Kidney epithelial cell (primary cell): ENCODE results near the gene CASKIN2. TPM values are rescaled to one million over a fixed set of nuclear protein-coding genes. Genes with fewer than 3 reads are reported as not detected.

Experiments
- DNase-seq: peaks from one replicate; pipeline ENCODE4 v3.0.0-alpha.2; 2010; ENCODE audit warnings: low read depth
- H3K27me3 ChIP-seq: 2 replicates; pipeline ENCODE4 v1.6.0; 2011; ENCODE audit warnings: low read length; ENCODE audit not compliant: control insufficient read depth, insufficient read depth
- H3K36me3 ChIP-seq: 2 replicates; pipeline ENCODE4 v1.5.1; 2011; ENCODE audit warnings: low read length; ENCODE audit not compliant: control insufficient read depth, insufficient read depth
- H3K4me3 ChIP-seq: 2 replicates; pipeline ENCODE4 v1.5.1; 2011; ENCODE audit warnings: low read depth, mild to moderate bottlenecking, control low read depth, low read length
- CTCF ChIP-seq: IDR thresholded peaks from 2 replicates; pipeline ENCODE4 v1.5.1; 2011; ENCODE audit warnings: mild to moderate bottlenecking, moderate library complexity, low read length, control low read depth, inconsistent platforms; ENCODE audit not compliant: insufficient read depth, poor library complexity, severe bottlenecking
- total RNA-seq: library from RNA; depleted of rRNA; stranded (reverse); fragments of >200 nt; gene quantifications from 2 replicates; pipeline ENCODE4 v1.2.3, GENCODE V29; 2015

Gene CASKIN2
- total RNA-seq, 1 donor from 2014 or later: 14.7 TPM

- no peak for TF ChIP-seq CTCF
Observed at GRCh38 chr17:75503337-75503950, 11.9 kb downstream of the CASKIN2 start.

GRCh38 chr17:75502721-75503329 is 12.5 kb downstream of the CASKIN2 start:
- peaks cover under 1% of the 10 kb centered on the region for H3K36me3 ChIP-seq
- no peak overlapping the region for H3K4me3 ChIP-seq
- no peaks in the 10 kb centered on the region for H3K27me3 ChIP-seq
- TF ChIP-seq CTCF: no peak
- DNase-seq: no peak

More at GRCh38 chr17:75503337-75503950, 11.9 kb downstream of the CASKIN2 start:
- no peaks in the 10 kb centered on the region for H3K36me3 ChIP-seq
- no peak for DNase-seq
- no peak overlapping the region for H3K4me3 ChIP-seq
- no peaks in the 10 kb centered on the region for H3K27me3 ChIP-seq

GRCh38 chr17:75502072-75502720 is 13.1 kb downstream of the CASKIN2 start:
- Histone ChIP-seq H3K36me3 (peaks cover 1% of the 10 kb centered on the region), H3K4me3 (no peak overlapping the region), H3K27me3 (no peaks in the 10 kb centered on the region)
- DNase-seq: no peak
- no peak for TF ChIP-seq CTCF

- H3K36me3 ChIP-seq: peaks cover 1% of the 10 kb centered on the region
- DNase-seq: no peak
- no peak for TF ChIP-seq CTCF
Observed at GRCh38 chr17:75501378-75502071, 13.8 kb downstream of the CASKIN2 start.

GRCh38 chr17:75500419-75501216 is 14.7 kb downstream of the CASKIN2 start:
- TF ChIP-seq CTCF: no peak
- no peak for DNase-seq

More at GRCh38 chr17:75501378-75502071, 13.8 kb downstream of the CASKIN2 start:
- no peaks in the 10 kb centered on the region for H3K27me3 ChIP-seq
- no peak overlapping the region for H3K4me3 ChIP-seq

More at GRCh38 chr17:75500419-75501216, 14.7 kb downstream of the CASKIN2 start:
- Histone ChIP-seq H3K27me3 (no peaks in the 10 kb centered on the region), H3K4me3 (no peak overlapping the region), H3K36me3 (peaks cover 1% of the 10 kb centered on the region)
